H1 (cell line): Measurements from ENCODE around the gene NSL1. TPM values are rescaled to one million over a fixed set of nuclear protein-coding genes. Genes with fewer than 3 reads are reported as not detected.

Source experiments
- ASH2L ChIP-seq: fragments of 200-600, 300-600 bp; sonication (generic); IDR thresholded peaks from one replicate; pipeline ENCODE4 v1.7.1; 2017; ENCODE audit warnings: low read length
- ATF3 ChIP-seq: IDR thresholded peaks from 2 replicates; pipeline ENCODE4 v1.6.1; 2011; ENCODE audit warnings: low read depth, mild to moderate bottlenecking, low read length; ENCODE audit not compliant: insufficient read depth
- CHD7 ChIP-seq: fragments of 300-600 bp; sonication (generic); IDR thresholded peaks from 2 replicates; pipeline ENCODE4 v1.7.1; 2012; ENCODE audit warnings: low read length, moderate library complexity, mild to moderate bottlenecking, inconsistent platforms; ENCODE audit not compliant: insufficient replicate concordance
- CTCF ChIP-seq, 3 experiments: IDR thresholded peaks; 1 replicate in 2 of 3; 2 replicates in 1 of 3; pipeline versions ENCODE4 v1.5.1 to v1.6.1; 2011; ENCODE audit warnings: low read length in 3 of 3, mild to moderate bottlenecking in 3 of 3, inconsistent platforms in 2 of 3, low read depth in 1 of 3, moderate library complexity in 1 of 3; ENCODE audit not compliant: insufficient read depth in 1 of 3; ENCODE audit errors: control extremely low read depth in 1 of 3
- GTF2F1 ChIP-seq: IDR thresholded peaks from 2 replicates; pipeline ENCODE4 v1.6.1; 2012; ENCODE audit warnings: low read depth, low read length, improper control_type of control experiment, borderline replicate concordance
- SIRT6 ChIP-seq: IDR thresholded peaks from one replicate; pipeline ENCODE4 v1.7.1; 2012; ENCODE audit warnings: low read length, inconsistent platforms
- TEAD4 ChIP-seq: IDR thresholded peaks from 2 replicates; pipeline ENCODE4 v1.6.1; 2012; ENCODE audit warnings: low read depth, low read length, inconsistent platforms, mixed read lengths
- polyA plus RNA-seq, 7 experiments: library from polyadenylated mRNA; depleted of rRNA in 3 of 7; stranded (reverse) in 5 of 7; unstranded in 2 of 7; fragments of >200 nt in 5 of 7; fragments of 200-250 nt in 2 of 7; gene quantifications; 1 replicate in 5 of 7; 2 replicates in 1 of 7; 4 replicates in 1 of 7; pipeline versions ENCODE4 v1.2.1 to v1.2.3, GENCODE V29; 2011 to 2013; ENCODE audit warnings: missing spikeins in 2 of 7, mixed read lengths in 2 of 7
- total RNA-seq: library from RNA; stranded (reverse); fragmentation: NEBNext Ultra II Directional; extraction: Animal tissue kit (Norgen Biotek cat#: 25700); gene quantifications from 2 replicates; pipeline ENCODE4 v1.2.1, GENCODE V29; 2021

NSL1 gene
- total and polyA plus RNA-seq, 2 of the 8 experiments (the other 6 are each of a cell fraction or from before 2014, with no cell fraction given): 25.4 to 51.7 TPM

GRCh38 chr1:212749821-212750535 is 41.6 kb downstream of the NSL1 start (continued):
- TF ChIP-seq CHD7: no peak
- TF ChIP-seq ATF3: no peak
- peak in 2 of 3 experiments; percentile 68 to 80; a peak in 3 of 4 replicates for TF ChIP-seq CTCF (IDR thresholded peaks at IDR 0.05; ENCODE audit: control extremely low read depth in 1 of 3, insufficient read depth in 1 of 3, low read depth in 1 of 3, low read length in 3 of 3)
- TF ChIP-seq ASH2L: peak; percentile 14
- TF ChIP-seq SIRT6: no peak
- peak; percentile 30; the same call in 1 of the 2 replicates for TF ChIP-seq TEAD4
- no peak for TF ChIP-seq GTF2F1
